ENCODE measurements around the gene GMPS. TPM values are rescaled to one million over a fixed set of nuclear protein-coding genes. Genes with fewer than 3 reads are reported as not detected.

The GMPS gene
- total RNA-seq, 1 experiment from 2014 or later, result 185 TPM

GRCh38 chr3:155956508-155957411, 86.3 kb downstream of the GMPS start:
- H3K4me3 ChIP-seq (ENCODE audit: low read depth, low read length, poor library complexity, severe bottlenecking), result no peak overlapping the region
- no peak overlapping the region for H3K27ac ChIP-seq (ENCODE audit: low read depth, low read length, poor library complexity, severe bottlenecking)
- intact Hi-C loops (cut with micrococcal nuclease; ENCODE audit: unreplicated experiment), result no loop called here
- H3K27me3 ChIP-seq (replicated peaks; ENCODE audit: insufficient read depth, low read depth, low read length, poor library complexity), result no peaks in the 10 kb centered on the region
- no TSS peak for BruUV-seq (replicated peaks)
- ChIA-PET POLR2A (ENCODE audit: low non-redundant PET) (no interaction called here), CTCF (no interaction called here)
- no peaks in the 10 kb centered on the region for H3K4me1 ChIP-seq (ENCODE audit: insufficient read depth, low read length, poor library complexity, severe bottlenecking)
- H3K36me3 ChIP-seq (ENCODE audit: insufficient read depth, low read length, poor library complexity, severe bottlenecking), result no peaks in the 10 kb centered on the region
- TF ChIP-seq, protein P1, sequence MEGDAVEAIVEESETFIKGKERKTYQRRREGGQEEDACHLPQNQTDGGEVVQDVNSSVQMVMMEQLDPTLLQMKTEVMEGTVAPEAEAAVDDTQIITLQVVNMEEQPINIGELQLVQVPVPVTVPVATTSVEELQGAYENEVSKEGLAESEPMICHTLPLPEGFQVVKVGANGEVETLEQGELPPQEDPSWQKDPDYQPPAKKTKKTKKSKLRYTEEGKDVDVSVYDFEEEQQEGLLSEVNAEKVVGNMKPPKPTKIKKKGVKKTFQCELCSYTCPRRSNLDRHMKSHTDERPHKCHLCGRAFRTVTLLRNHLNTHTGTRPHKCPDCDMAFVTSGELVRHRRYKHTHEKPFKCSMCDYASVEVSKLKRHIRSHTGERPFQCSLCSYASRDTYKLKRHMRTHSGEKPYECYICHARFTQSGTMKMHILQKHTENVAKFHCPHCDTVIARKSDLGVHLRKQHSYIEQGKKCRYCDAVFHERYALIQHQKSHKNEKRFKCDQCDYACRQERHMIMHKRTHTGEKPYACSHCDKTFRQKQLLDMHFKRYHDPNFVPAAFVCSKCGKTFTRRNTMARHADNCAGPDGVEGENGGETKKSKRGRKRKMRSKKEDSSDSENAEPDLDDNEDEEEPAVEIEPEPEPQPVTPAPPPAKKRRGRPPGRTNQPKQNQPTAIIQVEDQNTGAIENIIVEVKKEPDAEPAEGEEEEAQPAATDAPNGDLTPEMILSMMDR (conservative IDR thresholded peaks at IDR 0.05; ENCODE audit: low read depth, low read length), result no peak
- no peak for TF ChIP-seq EZH2 (IDR thresholded peaks at IDR 0.05; ENCODE audit: borderline replicate concordance, low read depth, low read length, poor library complexity, severe bottlenecking)
- no peak for DNase-seq (ENCODE audit: low spot score)
- no peaks in the 10 kb centered on the region for H3K9me3 ChIP-seq (ENCODE audit: low read depth, low read length, poor library complexity, severe bottlenecking)

DNA sequence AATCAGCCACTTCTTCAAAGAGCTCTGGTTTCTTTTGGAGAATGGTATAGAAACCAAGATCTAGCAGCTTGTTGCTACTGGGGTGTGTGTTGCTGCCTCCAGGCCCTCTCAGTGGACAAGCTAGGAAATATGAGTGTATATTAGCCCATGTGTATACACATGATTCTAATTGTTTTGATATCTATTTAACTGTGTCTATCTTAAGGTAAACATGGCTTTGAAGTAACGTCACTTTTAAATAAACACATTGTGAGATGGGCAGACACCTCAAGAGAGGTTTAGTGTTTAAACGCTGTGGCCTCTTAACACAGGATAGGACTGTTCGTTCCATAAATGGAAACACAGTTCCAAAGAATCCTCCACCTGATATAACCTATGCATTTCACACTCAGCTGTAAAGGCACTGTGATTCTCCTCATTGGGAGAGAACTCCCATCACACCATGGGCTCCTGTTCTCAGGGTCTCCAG, 87.0 kb downstream of the GMPS start:
- no TSS peak for BruUV-seq (replicated peaks)
- intact Hi-C loops (cut with micrococcal nuclease; ENCODE audit: unreplicated experiment), result no loop called here
- TF ChIP-seq EZH2 (IDR thresholded peaks at IDR 0.05; ENCODE audit: borderline replicate concordance, low read depth, low read length, poor library complexity, severe bottlenecking), result no peak
- POLR2A ChIA-PET (ENCODE audit: low non-redundant PET), result no interaction called here
- no peaks in the 10 kb centered on the region for H3K4me1 ChIP-seq (ENCODE audit: insufficient read depth, low read length, poor library complexity, severe bottlenecking)
- no peaks in the 10 kb centered on the region for H3K36me3 ChIP-seq (ENCODE audit: insufficient read depth, low read length, poor library complexity, severe bottlenecking)
- CTCF ChIA-PET, result no interaction called here
- DNase-seq (ENCODE audit: low spot score), result no peak
- no peak overlapping the region for H3K4me3 ChIP-seq (ENCODE audit: low read depth, low read length, poor library complexity, severe bottlenecking)
- no peaks in the 10 kb centered on the region for H3K27me3 ChIP-seq (replicated peaks; ENCODE audit: insufficient read depth, low read depth, low read length, poor library complexity)
- no peaks in the 10 kb centered on the region for H3K9me3 ChIP-seq (ENCODE audit: low read depth, low read length, poor library complexity, severe bottlenecking)
- no peak overlapping the region for H3K27ac ChIP-seq (ENCODE audit: low read depth, low read length, poor library complexity, severe bottlenecking)

GRCh38 chr3:155958676-155959075, 88.2 kb downstream of the GMPS start:
- no peak overlapping the region for H3K4me3 ChIP-seq (ENCODE audit: low read depth, low read length, poor library complexity, severe bottlenecking)
- ChIA-PET POLR2A (ENCODE audit: low non-redundant PET) (no interaction called here), CTCF (no interaction called here)
- H3K4me1 ChIP-seq (ENCODE audit: insufficient read depth, low read length, poor library complexity, severe bottlenecking), result no peaks in the 10 kb centered on the region
- H3K27ac ChIP-seq (ENCODE audit: low read depth, low read length, poor library complexity, severe bottlenecking), result no peak overlapping the region
- no peaks in the 10 kb centered on the region for H3K36me3 ChIP-seq (ENCODE audit: insufficient read depth, low read length, poor library complexity, severe bottlenecking)
- TF ChIP-seq, protein P1 (conservative IDR thresholded peaks at IDR 0.05; ENCODE audit: low read depth, low read length), result no peak
- no peak for TF ChIP-seq EZH2 (IDR thresholded peaks at IDR 0.05; ENCODE audit: borderline replicate concordance, low read depth, low read length, poor library complexity, severe bottlenecking)
- intact Hi-C loops (cut with micrococcal nuclease; ENCODE audit: unreplicated experiment), result no loop called here
- H3K27me3 ChIP-seq (replicated peaks; ENCODE audit: insufficient read depth, low read depth, low read length, poor library complexity), result no peaks in the 10 kb centered on the region
- H3K9me3 ChIP-seq (ENCODE audit: low read depth, low read length, poor library complexity, severe bottlenecking), result no peaks in the 10 kb centered on the region
- no TSS peak for BruUV-seq (replicated peaks)
- no peak for DNase-seq (ENCODE audit: low spot score)
